Chondrocyte (in vitro differentiated cells): ENCODE results near the gene PRSS2. TPM values are rescaled to one million over a fixed set of nuclear protein-coding genes. Genes with fewer than 3 reads are reported as not detected.

Experiments
- DNase-seq: peaks from one replicate; pipeline ENCODE4 v3.0.0; 2021; ENCODE audit warnings: mixed read lengths, low spot score
- H3K27ac Mint-ChIP-seq: one replicate; pipeline ENCODE4 v1.8.0; 2021; ENCODE audit warnings: mild to moderate bottlenecking, moderate library complexity, mixed read lengths; ENCODE audit not compliant: unreplicated experiment
- H3K27me3 Mint-ChIP-seq: 2 replicates; pipeline ENCODE4 v1.8.0; 2021; ENCODE audit warnings: low read depth, mixed read lengths
- H3K36me3 Mint-ChIP-seq: 2 replicates; pipeline ENCODE4 v1.8.0; 2021; ENCODE audit warnings: low read depth, mixed read lengths
- H3K4me1 Mint-ChIP-seq: 2 replicates; pipeline ENCODE4 v1.8.0; 2021; ENCODE audit warnings: low read depth, mild to moderate bottlenecking, mixed read lengths
- H3K4me3 Mint-ChIP-seq: one replicate; pipeline ENCODE4 v1.8.0; 2021; ENCODE audit warnings: mild to moderate bottlenecking, moderate library complexity, mixed read lengths; ENCODE audit not compliant: unreplicated experiment
- H3K9me3 Mint-ChIP-seq: 2 replicates; pipeline ENCODE4 v1.8.0; 2021; ENCODE audit warnings: low read depth, mixed read lengths
- CTCF ChIP-seq: fragments of 200-600 bp; sonication (generic); IDR thresholded peaks from 2 replicates; pipeline ENCODE4 v1.5.0; 2021; ENCODE audit warnings: antibody characterized with exemption, mild to moderate bottlenecking, moderate library complexity
- total RNA-seq: library from RNA; stranded (reverse); gene quantifications from 3 replicates; pipeline ENCODE4 v1.2.1, GENCODE V29; 2021

PRSS2 gene
- total RNA-seq, 1 donor from 2014 or later: not detected

GRCh38 chr7:142806957-142807356, 36.2 kb downstream of the PRSS2 start:
- H3K27me3 Mint-ChIP-seq: peaks cover 53% of the 10 kb centered on the region

GRCh38 chr7:142807855-142808460, 37.2 kb downstream of the PRSS2 start:
- H3K36me3 Mint-ChIP-seq: no peaks in the 10 kb centered on the region

More at GRCh38 chr7:142806957-142807356, 36.2 kb downstream of the PRSS2 start:
- H3K4me3 Mint-ChIP-seq: no peak overlapping the region
- H3K36me3 Mint-ChIP-seq: no peaks in the 10 kb centered on the region
- no peak for TF ChIP-seq CTCF
- H3K27ac Mint-ChIP-seq: no peak overlapping the region
- no peaks in the 10 kb centered on the region for H3K4me1 Mint-ChIP-seq
- DNase-seq: no peak
- H3K9me3 Mint-ChIP-seq: peaks cover 3% of the 10 kb centered on the region

GRCh38 chr7:142808461-142808801, 37.7 kb downstream of the PRSS2 start:
- Mint-ChIP-seq H3K9me3 (peaks cover 3% of the 10 kb centered on the region), H3K4me3 (no peak overlapping the region), H3K27me3 (peaks cover 49% of the 10 kb centered on the region), H3K27ac (no peak overlapping the region), H3K4me1 (no peaks in the 10 kb centered on the region), H3K36me3 (no peaks in the 10 kb centered on the region)
- TF ChIP-seq CTCF: no peak
- DNase-seq: no peak

More at GRCh38 chr7:142807855-142808460, 37.2 kb downstream of the PRSS2 start:
- Mint-ChIP-seq H3K4me1 (no peaks in the 10 kb centered on the region), H3K4me3 (no peak overlapping the region), H3K27ac (no peak overlapping the region), H3K27me3 (peaks cover 52% of the 10 kb centered on the region), H3K9me3 (peaks cover 3% of the 10 kb centered on the region)
- no peak for DNase-seq
- TF ChIP-seq CTCF: no peak

GRCh38 chr7:142808802-142809583, 38.2 kb downstream of the PRSS2 start:
- H3K27ac Mint-ChIP-seq: no peak overlapping the region
- peaks cover 3% of the 10 kb centered on the region for H3K9me3 Mint-ChIP-seq
- no peaks in the 10 kb centered on the region for H3K36me3 Mint-ChIP-seq
- H3K4me1 Mint-ChIP-seq: no peaks in the 10 kb centered on the region
- TF ChIP-seq CTCF: no peak
- H3K4me3 Mint-ChIP-seq: no peak overlapping the region
- peaks cover 47% of the 10 kb centered on the region for H3K27me3 Mint-ChIP-seq
- DNase-seq: no peak

- H3K27me3 Mint-ChIP-seq: peaks cover 50% of the 10 kb centered on the region
- H3K36me3 Mint-ChIP-seq: no peaks in the 10 kb centered on the region
- H3K9me3 Mint-ChIP-seq: peaks cover 3% of the 10 kb centered on the region
- H3K27ac Mint-ChIP-seq: no peak overlapping the region
- H3K4me3 Mint-ChIP-seq: no peak overlapping the region
- no peak for TF ChIP-seq CTCF
- no peaks in the 10 kb centered on the region for H3K4me1 Mint-ChIP-seq
- DNase-seq: no peak
Measured at GRCh38 chr7:142809671-142810070, 38.9 kb downstream of the PRSS2 start.
